HG03135 (cell line): Measurements from ENCODE around the gene WSCD2.

Experiments
- ATAC-seq: cut with Tn5 transposase; IDR thresholded peaks from one replicate; pipeline ENCODE4 v1.9.1; 2021; ENCODE audit warnings: mild to moderate bottlenecking, moderate library complexity; ENCODE audit not compliant: unreplicated experiment

WSCD2 gene

DNA sequence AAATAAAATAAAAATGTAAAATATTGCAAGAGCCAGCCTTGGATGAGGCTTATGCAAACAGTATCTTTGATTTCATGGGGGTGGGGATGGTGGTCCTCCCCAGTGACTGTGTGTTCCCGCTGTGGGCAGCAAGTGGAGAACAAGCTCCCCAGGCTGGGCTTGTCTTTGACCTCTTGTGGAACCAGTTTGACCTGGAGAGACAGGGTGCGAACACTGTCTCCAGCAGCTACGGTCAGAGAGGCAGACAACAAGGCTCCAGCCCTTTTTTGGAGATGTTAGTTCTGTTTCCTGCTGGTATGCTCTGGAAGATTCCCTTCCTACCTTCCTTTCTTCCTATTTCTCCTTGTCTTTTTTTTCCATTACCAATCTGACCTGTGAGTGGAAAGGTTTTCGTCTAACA, 21.8 kb upstream of the WSCD2 start:
- ATAC-seq: no peak

DNA sequence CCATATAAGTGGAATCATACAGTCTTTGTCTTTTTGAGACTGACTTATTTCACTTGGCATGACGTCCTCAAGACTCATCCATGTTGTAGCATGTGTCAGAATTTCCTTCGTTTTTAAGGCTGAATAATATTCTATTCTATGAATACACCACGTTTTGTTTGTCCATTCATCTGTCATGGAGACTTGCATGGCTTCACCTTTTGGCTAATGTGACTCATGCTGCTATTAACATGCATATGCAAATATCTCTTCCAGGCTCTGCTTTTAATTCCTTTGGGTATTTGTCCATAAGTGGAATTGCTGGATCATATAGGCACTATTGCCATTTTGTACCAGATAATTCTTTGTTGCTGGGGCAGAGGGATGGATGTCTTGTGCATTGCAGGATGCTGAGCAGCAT, 19.6 kb upstream of the WSCD2 start:
- no peak for ATAC-seq

DNA sequence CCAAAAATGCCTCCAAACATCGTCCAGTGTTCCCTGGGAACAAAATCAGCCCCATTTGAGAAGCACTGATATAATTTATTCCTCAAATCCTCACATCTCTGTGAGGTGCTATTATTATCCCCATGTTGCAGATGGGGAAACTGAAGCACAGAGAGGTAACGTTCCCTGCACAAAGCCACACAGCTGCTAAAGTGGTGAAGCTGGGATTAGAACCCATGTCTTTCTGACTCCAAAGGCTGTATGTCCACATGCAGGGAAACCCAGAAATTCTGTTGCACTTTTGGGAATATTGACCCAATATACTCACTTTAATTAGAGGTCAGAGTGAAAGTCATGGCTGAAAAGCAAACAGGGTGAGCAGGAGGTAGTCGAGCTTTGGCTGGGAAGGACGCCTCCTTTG, 19.1 kb upstream of the WSCD2 start:
- no peak for ATAC-seq

GRCh38 chr12:108110844-108111243, 18.2 kb upstream of the WSCD2 start:
- no peak for ATAC-seq

DNA sequence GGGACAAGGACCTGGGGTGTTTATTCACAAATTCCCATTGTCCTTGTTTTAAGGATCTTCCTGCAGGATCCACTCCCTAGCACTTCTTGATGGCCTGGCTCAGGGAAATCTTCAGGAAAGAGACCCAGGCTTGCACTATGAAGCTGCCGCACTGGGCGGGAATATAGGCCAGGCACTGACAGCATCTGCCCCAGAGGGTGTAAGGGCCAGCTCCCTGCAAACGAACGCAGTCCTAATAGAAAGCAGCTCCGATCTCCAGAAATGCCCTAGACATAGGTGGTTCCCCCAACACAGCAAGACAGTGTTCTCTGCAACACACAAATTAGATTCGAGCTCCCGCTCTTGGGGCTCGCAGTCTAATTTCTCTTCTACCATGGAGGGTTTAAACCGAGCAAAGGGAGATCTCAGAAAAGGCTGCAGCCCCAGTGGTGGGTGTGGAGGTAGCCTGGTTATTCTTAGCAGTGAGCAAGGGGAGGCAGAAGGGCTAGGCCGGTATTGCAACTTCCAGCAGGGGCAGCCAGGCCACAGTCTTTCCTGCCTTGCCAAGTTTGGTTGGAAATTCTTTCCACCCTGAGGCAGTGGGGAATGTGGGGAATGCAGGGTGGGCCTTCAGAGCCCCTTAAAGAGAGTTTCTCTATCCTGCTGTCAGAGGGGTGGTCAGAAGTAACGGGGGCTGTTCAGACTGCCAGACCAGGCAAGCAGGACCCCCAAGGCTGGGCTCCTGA, 16.1 kb upstream of the WSCD2 start:
- ATAC-seq: no peak

- no peak for ATAC-seq
These were observed 13.7 kb upstream of the WSCD2 start for GRCh38 chr12:108115123-108116121.

- no peak for ATAC-seq
These were observed 12.8 kb upstream of the WSCD2 start for GRCh38 chr12:108116254-108116653.

GRCh38 chr12:108116699-108117098, 12.4 kb upstream of the WSCD2 start:
- ATAC-seq: no peak

DNA sequence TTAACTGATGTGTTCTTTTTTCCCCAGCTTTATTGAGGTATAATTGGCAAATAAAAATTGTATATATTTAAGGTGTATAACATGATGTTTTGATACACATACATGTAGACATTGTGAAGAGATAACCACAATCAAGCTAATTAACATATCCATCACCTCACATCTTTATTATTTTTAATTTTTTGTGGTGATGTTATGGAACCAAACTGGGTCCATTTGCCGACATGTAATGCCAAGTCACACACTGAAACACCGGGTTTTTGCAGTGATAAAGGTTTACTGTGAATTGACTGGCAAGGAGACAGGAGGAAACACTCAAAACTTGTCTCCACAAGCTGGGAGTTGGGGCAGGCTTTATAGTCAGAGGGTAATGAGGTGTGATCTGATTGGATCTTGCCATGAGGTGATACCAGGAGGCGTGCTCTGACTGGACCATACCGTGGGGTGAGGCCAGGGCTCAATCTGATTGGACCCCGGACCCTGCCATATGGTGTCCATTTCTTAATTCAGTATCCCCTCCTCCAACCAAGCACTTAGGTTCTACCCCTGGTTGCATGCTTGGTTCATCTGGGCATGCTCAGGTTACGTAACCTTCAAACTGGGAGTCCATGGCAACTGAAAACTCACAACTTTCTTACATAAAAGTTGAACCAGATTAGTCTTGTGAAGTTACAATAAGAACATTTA, 11.8 kb upstream of the WSCD2 start:
- ATAC-seq: no peak

- ATAC-seq: no peak
These were observed 11.2 kb upstream of the WSCD2 start for GRCh38 chr12:108117902-108118301.

DNA sequence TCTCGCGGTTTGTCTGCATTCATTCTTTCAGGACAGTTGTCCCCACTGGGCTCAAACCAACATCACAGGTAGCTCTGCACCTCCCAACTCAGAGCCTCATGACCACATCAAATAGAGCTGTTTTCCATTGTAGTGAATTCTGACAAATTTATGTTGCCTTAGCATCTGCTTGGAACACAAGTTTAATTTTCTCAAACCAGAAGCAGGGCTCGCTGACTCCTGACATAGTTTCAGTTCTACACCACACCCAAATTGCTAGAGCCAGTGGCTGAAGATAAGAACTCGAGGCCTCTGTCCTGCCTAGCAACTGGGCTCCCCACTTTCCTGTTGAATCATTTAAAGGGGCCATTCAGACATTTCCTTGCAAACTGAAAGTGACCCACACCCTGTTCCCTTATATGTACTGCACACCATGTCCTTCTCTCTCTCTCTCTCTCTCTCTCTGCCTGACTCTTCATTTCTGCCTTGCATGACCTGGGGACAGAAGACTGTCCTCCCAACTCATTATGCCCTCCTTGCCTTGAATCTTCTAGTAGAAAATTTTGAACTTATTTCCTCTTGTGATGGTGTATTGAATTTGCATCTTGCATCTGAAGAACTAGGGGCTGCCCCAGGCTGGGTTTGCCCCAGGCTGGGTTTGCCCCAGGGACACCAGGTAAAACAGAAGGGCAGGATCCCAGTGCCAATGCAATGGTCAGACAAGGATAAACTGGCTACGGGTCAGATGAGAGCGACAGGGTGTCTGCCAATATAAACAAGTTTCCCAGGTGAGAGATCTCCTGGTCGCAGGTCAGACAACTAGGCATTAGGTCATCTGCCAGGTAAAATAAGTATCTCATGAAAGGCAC, 9.7 kb upstream of the WSCD2 start:
- no peak for ATAC-seq

GRCh38 chr12:108119974-108120862, 8.9 kb upstream of the WSCD2 start:
- ATAC-seq: no peak

GRCh38 chr12:108120863-108121165, 8.3 kb upstream of the WSCD2 start:
- ATAC-seq: no peak

DNA sequence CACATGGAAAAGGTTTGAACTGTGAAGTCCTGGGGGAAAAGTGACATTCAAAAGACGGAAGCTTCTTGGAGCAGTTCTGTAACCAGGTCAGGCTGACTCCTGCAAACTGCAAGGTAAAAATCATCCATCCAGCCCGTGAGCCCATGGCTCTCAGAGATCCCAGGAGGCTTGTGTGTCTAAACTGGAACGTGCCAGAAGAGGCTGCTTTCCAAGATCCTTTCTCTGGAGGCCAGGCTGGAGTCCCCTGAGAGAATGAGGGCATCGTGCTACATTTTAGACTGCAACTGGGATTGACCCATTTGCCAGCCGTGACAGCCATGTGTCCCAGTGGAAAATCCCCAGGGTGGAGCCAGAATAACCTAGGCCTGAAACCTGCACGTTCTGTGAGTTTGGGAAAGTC, 7.8 kb upstream of the WSCD2 start:
- ATAC-seq: no peak

DNA sequence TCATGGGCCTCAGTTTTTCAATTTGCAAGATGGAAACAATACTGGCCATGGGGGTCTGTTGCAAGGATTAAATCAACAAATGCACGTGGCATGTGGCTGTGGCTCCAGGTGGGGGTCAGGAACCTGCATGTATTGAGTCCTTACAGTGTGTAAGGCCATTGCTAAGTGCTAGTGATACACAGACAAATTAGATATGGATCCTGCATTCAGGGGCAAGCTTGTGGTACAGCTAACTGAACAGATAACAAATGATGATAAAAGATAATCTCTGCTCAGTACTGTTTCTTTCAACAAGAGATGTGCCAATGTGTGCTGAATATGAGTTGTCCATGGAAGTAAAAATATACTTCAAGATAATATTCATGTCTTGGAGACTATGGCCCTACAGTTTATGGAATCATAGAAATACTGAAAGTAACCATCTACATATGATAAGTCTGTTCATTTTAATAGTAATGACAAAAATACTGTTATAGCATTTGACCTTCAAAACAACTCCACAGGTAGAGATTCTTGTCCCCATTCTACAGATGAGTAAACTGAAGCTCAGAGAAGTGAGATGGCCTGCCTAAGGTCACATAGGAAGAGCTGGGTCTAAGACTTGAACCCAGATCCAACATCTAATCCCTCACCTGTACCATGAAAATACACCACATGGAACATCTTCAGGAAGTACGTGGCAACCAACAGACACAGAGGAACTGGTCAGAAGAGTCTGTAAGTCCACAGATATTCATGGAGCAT, 7.2 kb upstream of the WSCD2 start:
- ATAC-seq: no peak

GRCh38 chr12:108122644-108123043, 6.4 kb upstream of the WSCD2 start:
- no peak for ATAC-seq

- ATAC-seq: no peak
These were observed 5.7 kb upstream of the WSCD2 start for GRCh38 chr12:108123402-108123801.

DNA sequence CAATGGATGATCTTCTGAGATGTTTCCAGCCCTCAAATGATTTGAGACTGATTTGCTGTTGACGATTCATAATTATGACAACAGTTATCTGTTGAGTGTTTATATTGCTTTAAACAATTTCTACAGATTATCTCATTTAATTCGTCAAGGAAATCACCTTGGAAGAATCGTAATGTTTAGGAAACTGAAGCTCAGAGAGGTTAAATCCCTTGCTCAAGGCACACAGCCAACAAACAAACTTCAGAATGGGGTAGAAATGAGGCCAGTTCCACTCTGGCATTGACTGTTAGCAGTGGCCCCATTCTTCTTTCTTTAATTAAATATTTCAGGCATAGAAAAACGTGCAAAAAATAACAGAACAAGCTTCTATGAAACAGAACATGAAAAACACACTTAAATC, 4.0 kb upstream of the WSCD2 start:
- ATAC-seq: no peak

DNA sequence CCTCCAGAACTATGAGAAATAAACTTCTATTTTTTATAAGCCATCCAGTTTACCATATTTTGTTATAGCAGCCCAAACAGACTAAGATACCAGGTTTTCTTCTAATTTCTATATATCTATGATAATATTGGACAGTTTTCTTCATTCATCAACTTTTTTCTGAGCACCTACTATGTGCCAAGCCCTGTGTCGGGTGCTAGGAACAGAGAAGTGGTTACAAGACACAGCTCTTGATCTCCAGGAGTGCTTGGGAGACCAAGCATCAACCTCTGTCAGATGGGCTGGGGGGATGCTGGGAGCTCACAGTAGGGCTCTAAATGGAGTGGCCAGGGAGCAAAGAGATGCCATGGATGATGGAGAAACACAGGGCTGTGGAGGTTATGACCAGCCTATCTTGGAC, 2.9 kb upstream of the WSCD2 start:
- no peak for ATAC-seq
